Forelimb muscle (tissue), 1 donor: ENCODE data around the gene MUC16. TPM values are rescaled to one million over a fixed set of nuclear protein-coding genes. Genes with fewer than 3 reads are reported as not detected.

Source experiments
- DNase-seq: peaks from one replicate; pipeline ENCODE4 v3.0.0-alpha.2; 2013; ENCODE audit warnings: low read depth
- polyA plus RNA-seq: library from polyadenylated mRNA; unstranded; fragments of 120-200 nt; gene quantifications from one replicate; pipeline ENCODE4 v1.2.1, GENCODE V29; 2013; ENCODE audit not compliant: insufficient read length

MUC16 gene
- polyA plus RNA-seq, 1 donor: not detected

DNA sequence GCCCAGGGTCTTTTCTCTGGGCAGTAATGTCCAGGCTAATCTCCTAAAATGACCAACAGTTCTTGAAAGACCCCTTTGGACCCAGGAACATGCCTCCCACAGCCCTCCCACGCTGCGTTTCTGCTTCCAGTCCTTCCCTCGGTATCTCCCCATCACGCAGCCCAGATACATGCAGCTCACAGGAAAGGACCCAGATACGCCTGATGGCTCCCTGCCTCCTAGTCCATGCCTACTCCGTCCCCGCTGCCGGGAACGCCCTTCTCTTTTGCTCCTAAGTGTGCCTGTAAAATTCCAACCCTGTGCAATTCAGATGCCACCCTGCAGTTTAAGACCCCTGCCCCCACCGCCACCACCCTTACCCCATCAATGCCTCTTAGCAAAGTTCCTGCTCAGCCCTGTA, 778 bp downstream of the MUC16 start:
- DNase-seq: no peak

DNA sequence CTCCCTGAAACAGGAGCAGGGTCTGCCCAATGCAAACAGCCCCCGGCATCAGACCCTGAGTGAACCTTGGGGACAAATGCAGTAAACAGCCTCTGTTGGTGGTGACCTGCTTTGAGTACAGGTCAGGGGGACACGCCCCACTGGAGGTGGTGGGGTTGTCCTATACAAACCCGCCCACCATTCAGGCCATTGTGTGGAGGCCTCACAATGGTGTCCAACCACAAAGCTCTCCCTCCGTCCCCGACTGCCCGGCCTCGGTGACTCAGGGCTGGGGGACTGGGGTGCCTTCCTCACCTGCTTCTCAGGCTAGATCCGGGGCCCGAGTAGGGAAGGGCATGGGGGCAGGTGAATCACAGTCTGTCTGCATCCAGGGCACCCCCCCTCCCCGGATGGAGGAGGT, 1.5 kb downstream of the MUC16 start:
- DNase-seq: no peak

DNA sequence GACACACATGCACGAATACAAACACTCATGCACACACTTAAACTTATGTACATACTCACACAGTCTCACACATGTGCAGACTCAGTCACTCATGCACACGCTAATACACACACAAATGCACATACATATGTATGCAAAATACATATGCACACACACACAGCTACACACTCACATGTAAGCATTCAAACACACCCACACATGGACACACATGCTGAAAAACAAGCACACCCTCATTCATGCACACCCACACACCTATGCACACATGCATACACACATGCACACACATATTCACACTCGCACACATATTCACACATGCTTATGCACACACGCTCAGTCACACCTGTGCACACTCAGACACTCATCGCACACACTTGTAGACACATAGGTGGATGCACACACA, 9.3 kb downstream of the MUC16 start:
- no peak for DNase-seq

DNA sequence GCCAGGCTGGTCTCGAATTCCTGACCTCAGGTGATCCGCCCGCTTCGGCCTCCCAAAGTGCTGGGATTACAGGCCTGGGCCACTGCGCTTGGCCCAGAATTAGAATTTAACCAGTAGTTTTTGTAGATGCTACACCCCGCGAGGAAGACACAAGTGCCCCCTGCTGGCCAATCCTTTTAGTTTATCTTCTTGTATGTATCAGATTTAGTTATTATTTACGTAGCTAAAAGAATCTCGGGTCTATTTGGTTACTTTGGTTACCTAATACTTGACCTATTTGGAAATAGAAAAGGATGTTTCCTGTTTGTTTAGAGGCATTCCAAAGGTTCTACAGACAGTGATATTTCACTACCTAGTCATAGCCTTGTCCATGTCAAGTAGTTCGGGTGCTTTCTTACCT, 22.0 kb downstream of the MUC16 start:
- DNase-seq: no peak

DNA sequence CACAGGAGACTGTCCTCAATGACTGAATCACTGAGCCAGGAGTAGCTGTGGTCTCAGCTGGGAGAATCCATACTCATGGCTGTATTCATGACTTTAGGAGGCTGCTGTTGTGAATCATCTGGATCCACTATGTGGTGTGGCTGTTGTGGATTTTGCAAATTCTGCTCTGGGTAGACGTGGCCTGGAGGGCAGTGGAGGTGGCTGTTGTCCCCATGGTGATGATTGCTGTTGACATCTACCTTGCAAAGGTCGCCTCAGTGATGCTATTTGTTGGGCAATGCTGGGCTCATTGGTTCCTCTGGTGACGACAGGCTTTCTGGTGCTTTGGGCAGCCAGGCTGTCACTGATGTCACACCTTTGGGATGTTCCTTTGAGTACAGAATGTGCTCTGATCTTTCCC, 23.9 kb downstream of the MUC16 start:
- DNase-seq: no peak

DNA sequence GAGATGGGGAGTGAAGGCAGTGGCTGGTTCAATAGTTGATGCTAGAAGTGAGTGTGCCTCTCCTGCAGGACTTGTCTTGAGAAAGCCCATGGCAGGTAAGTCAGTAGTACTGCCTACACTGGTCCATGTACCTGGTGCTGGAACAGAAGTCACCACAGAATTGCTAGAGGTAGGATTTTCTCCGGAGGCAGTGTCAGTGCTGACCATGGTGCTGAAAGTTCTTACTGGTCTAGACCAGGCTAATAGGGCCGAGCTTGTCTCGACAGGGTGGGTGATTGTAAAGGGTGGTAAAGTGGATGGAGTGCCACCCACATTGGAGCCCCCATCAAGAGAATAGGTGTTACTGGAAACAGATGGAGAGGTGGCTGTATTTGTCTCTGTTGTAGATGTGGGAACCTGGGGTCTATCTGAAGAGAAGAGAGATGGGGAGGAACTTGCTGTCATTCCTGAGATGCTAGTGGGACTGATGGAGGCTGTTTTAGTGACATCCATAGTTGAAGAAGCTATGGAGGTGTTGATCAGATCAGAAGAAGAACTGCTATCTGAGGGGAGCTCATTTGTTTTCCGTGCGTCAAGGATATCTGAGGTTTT, 36.6 kb downstream of the MUC16 start:
- DNase-seq: no peak

DNA sequence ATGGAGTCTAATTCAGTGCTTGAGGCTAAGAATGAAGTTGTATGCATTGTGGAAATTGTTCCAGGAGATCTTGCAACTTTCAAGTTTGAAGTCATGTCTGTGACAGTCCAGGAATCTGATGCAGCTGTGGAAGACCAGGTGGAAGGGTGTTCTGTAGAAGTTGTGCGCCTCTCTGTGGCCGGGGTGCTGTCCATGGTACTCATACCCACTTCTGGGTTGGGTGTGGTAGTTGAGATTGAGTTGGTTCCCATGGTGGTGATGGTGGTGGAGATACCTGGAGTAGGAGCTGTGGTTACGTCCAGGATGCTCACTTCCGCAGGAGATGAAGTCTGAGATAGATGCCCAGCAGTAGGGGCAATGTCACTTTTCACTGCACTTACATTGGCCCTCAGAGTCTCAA, 44.3 kb downstream of the MUC16 start:
- no peak for DNase-seq

Other genes with a start within 250 kb of the MUC16 start
- gene ZNF558, start 178.1 kb downstream of the MUC16 start, polyA plus RNA-seq: 20.6 TPM
- not detected for gene MBD3L1, start 178.0 kb downstream of the MUC16 start, polyA plus RNA-seq
- not detected for gene OR1M1, start 76.7 kb upstream of the MUC16 start, polyA plus RNA-seq
- 0.08 TPM for gene OR7G2, start 97.1 kb upstream of the MUC16 start, polyA plus RNA-seq
- gene OR7G1, start 105.4 kb upstream of the MUC16 start, polyA plus RNA-seq: not detected
- gene OR7G3, start 116.5 kb upstream of the MUC16 start, polyA plus RNA-seq: not detected
- 17.4 TPM for gene ZNF317, start 130.0 kb upstream of the MUC16 start, polyA plus RNA-seq
- 0.04 TPM for gene OR7D2, start 168.6 kb upstream of the MUC16 start, polyA plus RNA-seq
- not detected for gene OR7D4, start 209.2 kb upstream of the MUC16 start, polyA plus RNA-seq
- gene OR7E24, start 240.5 kb upstream of the MUC16 start, polyA plus RNA-seq: not detected